Gastrocnemius medialis (tissue), 4 donors: ENCODE measurements around the gene CNTN4. TPM values are rescaled to one million over a fixed set of nuclear protein-coding genes. Genes with fewer than 3 reads are reported as not detected.
"Not testable (repeated sequence)": the region's sequence is repeated elsewhere in the genome, so short reads cannot be mapped to it uniquely, and the experiment has no call there.

ENCODE experiments used
- ATAC-seq, 2 donors: fragments of 150-250 bp; one replicate each; pipeline ENCODE4 v1.9.1; 2016
- DNase-seq, 2 donors: peaks; one replicate each; pipeline ENCODE4 v3.0.0-alpha.2; 2019
- H3K27ac ChIP-seq, 4 donors: fragments of 200-600 bp; sonication (generic); 1 replicate in 1 of 4; 2 replicates in 3 of 4; pipeline ENCODE4 v1.5.1; 2016 to 2018; ENCODE audit warnings: mild to moderate bottlenecking in 2 of 4, moderate library complexity in 1 of 4
- H3K27me3 ChIP-seq, 3 donors: fragments of 200-600 bp; sonication (generic) in 2 of 3; 1 replicate in 1 of 3; 2 replicates in 2 of 3; pipeline versions ENCODE4 v1.5.1 to v1.6.0; 2016 to 2019; ENCODE audit warnings: mild to moderate bottlenecking in 1 of 3, moderate library complexity in 1 of 3
- H3K36me3 ChIP-seq, 2 donors: fragments of 200-600 bp; sonication (generic) in 1 of 2; one replicate each; pipeline ENCODE4 v1.5.1; 2017 to 2018
- H3K4me1 ChIP-seq, 2 donors: fragments of 200-600 bp; sonication (generic) in 1 of 2; one replicate each; pipeline ENCODE4 v1.5.1; 2016 to 2017; ENCODE audit warnings: mild to moderate bottlenecking in 2 of 2
- H3K4me3 ChIP-seq, 4 donors: fragments of 200-600 bp; sonication (generic) in 3 of 4; 1 replicate in 1 of 4; 2 replicates in 3 of 4; pipeline ENCODE4 v1.5.1; 2016 to 2019; ENCODE audit warnings: mild to moderate bottlenecking in 2 of 4
- H3K9me3 ChIP-seq, 3 donors: fragments of 200-600 bp; sonication (generic) in 2 of 3; 1 replicate in 1 of 3; 2 replicates in 2 of 3; pipeline ENCODE4 v1.5.1; 2016 to 2019
- CTCF ChIP-seq, 5 experiments: fragments of 450-650 bp in 3 of 5; fragments of 200-600 bp in 2 of 5; sonication (generic) in 2 of 5; IDR thresholded peaks in 4 of 5; conservative IDR thresholded peaks in 1 of 5; 1 replicate in 4 of 5; 2 replicates in 1 of 5; pipeline ENCODE4 v1.5.1; 2016 to 2019; ENCODE audit warnings: antibody characterized with exemption in 5 of 5, mild to moderate bottlenecking in 3 of 5, moderate library complexity in 3 of 5
- POLR2A ChIP-seq, 2 donors: fragments of 450-650 bp; IDR thresholded peaks; one replicate each; pipeline ENCODE4 v1.6.1; 2017; ENCODE audit warnings: antibody characterized with exemption in 2 of 2, mild to moderate bottlenecking in 2 of 2, moderate library complexity in 2 of 2
- in situ Hi-C, 4 donors: fragments of 200-750 bp; cut with MboI; loops; one replicate each; pipeline versions ENCODE4 v1.15.0 to v1.8.0; 2017; ENCODE audit warnings: low sequenced_read_pairs in 4 of 4
- intact Hi-C: fragments of 100-400 bp; cut with DNase I; formaldehyde crosslinking; loops from one replicate; pipeline ENCODE4 v1.15.1; 2023; ENCODE audit warnings: low total_unique reads
- total RNA-seq, 4 donors: library from RNA; depleted of rRNA; stranded (reverse); fragments of >200 nt; gene quantifications; one replicate each; pipeline versions ENCODE4 v1.1.0 to v1.2.3, GENCODE V29; 2016

CNTN4 gene
- total RNA-seq, 4 donors from 2014 or later, result 0.51 to 1.9 (median 1.4) TPM

GRCh38 chr3:2810723-2811122 lies 712.1 kb downstream of the CNTN4 start:
- in situ Hi-C loops, result no loop called here
- Histone ChIP-seq H3K27ac (no peak overlapping the region), H3K9me3 (no peaks in the 10 kb centered on the region), H3K4me3 (no peak overlapping the region), H3K27me3 (no peaks in the 10 kb centered on the region), H3K36me3 (no peaks in the 10 kb centered on the region), H3K4me1 (no peaks in the 10 kb centered on the region)
- no peak for ATAC-seq
- TF ChIP-seq CTCF (IDR thresholded peaks at IDR 0.05 in 4 of 5, conservative IDR thresholded peaks at IDR 0.05 in 1 of 5), result no peak
- no peak for TF ChIP-seq POLR2A (IDR thresholded peaks at IDR 0.05)
- no peak for DNase-seq
- intact Hi-C loops, result no loop called here

GRCh38 chr3:2819571-2819970 lies 720.9 kb downstream of the CNTN4 start:
- intact Hi-C loops (no loop called here), in situ Hi-C loops (no loop called here)
- Histone ChIP-seq H3K4me3 (no peak overlapping the region), H3K36me3 (no peaks in the 10 kb centered on the region), H3K9me3 (no peaks in the 10 kb centered on the region), H3K27ac (no peak overlapping the region), H3K27me3 (no peaks in the 10 kb centered on the region), H3K4me1 (no peaks in the 10 kb centered on the region)
- DNase-seq, result no peak
- ATAC-seq, result no peak
- TF ChIP-seq POLR2A (IDR thresholded peaks at IDR 0.05), result no peak
- no peak for TF ChIP-seq CTCF (IDR thresholded peaks at IDR 0.05 in 4 of 5, conservative IDR thresholded peaks at IDR 0.05 in 1 of 5)

GRCh38 chr3:2820982-2821381 lies 722.3 kb downstream of the CNTN4 start:
- DNase-seq, H3K36me3 ChIP-seq, H3K9me3 ChIP-seq, in situ Hi-C loops, H3K27me3 ChIP-seq, intact Hi-C loops, H3K4me1 ChIP-seq, H3K4me3 ChIP-seq, ATAC-seq, H3K27ac ChIP-seq: not testable (repeated sequence)

GRCh38 chr3:2822611-2823010 lies 723.9 kb downstream of the CNTN4 start:
- TF ChIP-seq POLR2A (IDR thresholded peaks at IDR 0.05) (no peak), CTCF (IDR thresholded peaks at IDR 0.05 in 4 of 5, conservative IDR thresholded peaks at IDR 0.05 in 1 of 5) (no peak)
- in situ Hi-C loops, result no loop called here
- H3K4me3 ChIP-seq, result no peak overlapping the region

GRCh38 chr3:2823031-2823430 lies 724.4 kb downstream of the CNTN4 start:
- no peak for TF ChIP-seq POLR2A (IDR thresholded peaks at IDR 0.05)
- no peak for TF ChIP-seq CTCF (IDR thresholded peaks at IDR 0.05 in 4 of 5, conservative IDR thresholded peaks at IDR 0.05 in 1 of 5)
- Histone ChIP-seq H3K27ac (no peak overlapping the region), H3K4me3 (no peak overlapping the region), H3K9me3 (no peaks in the 10 kb centered on the region), H3K4me1 (no peaks in the 10 kb centered on the region), H3K36me3 (no peaks in the 10 kb centered on the region), H3K27me3 (no peaks in the 10 kb centered on the region)
- intact Hi-C loops (no loop called here), in situ Hi-C loops (no loop called here)
- ATAC-seq, result no peak
- no peak for DNase-seq

More at GRCh38 chr3:2822611-2823010, 723.9 kb downstream of the CNTN4 start:
- no peak for ATAC-seq
- intact Hi-C loops, result no loop called here
- Histone ChIP-seq H3K27me3 (no peaks in the 10 kb centered on the region), H3K9me3 (no peaks in the 10 kb centered on the region), H3K27ac (no peak overlapping the region), H3K4me1 (no peaks in the 10 kb centered on the region), H3K36me3 (no peaks in the 10 kb centered on the region)
- no peak for DNase-seq
